A673 (cell line): ENCODE data around the gene ASTN2. TPM values are rescaled to one million over a fixed set of nuclear protein-coding genes. Genes with fewer than 3 reads are reported as not detected.
"Not testable (repeated sequence)": the region's sequence is repeated elsewhere in the genome, so short reads cannot be mapped to it uniquely, and the experiment has no call there.

Source experiments
- BruUV-seq: library from RNA; stranded (reverse); fragments of 400-500 nt; replicated peaks from 2 replicates; lab custom pipeline; 2021; lab: Mats Ljungman, UMichigan
- CTCF ChIA-PET: fragments of 300-600 bp; sonication (Branson Sonifier 250); formaldehyde crosslinking; loops from one replicate; lab custom pipeline; 2022; ENCODE audit warnings: antibody characterized with exemption; lab: Charles Lee
- POLR2A ChIA-PET: fragments of 300-600 bp; sonication (Branson Sonifier 250); formaldehyde crosslinking; loops from one replicate; lab custom pipeline; 2022; ENCODE audit warnings: antibody characterized with exemption; ENCODE audit not compliant: low non-redundant PET; lab: Charles Lee
- DNase-seq: peaks from one replicate; pipeline ENCODE4 v3.0.0-alpha.2; 2015; ENCODE audit warnings: low spot score
- H3K27ac ChIP-seq: fragments of 200-600 bp; sonication (generic); 2 replicates; pipeline ENCODE4 v1.5.1; 2016; ENCODE audit warnings: mixed run types, low read depth, mild to moderate bottlenecking, mixed read lengths, antibody characterized with exemption, low read length; ENCODE audit not compliant: poor library complexity, severe bottlenecking
- H3K27me3 ChIP-seq: fragments of 200-600 bp; sonication (generic); replicated peaks from 2 replicates; pipeline ENCODE4 v1.6.1; 2017; ENCODE audit warnings: mixed run types, low read depth, mild to moderate bottlenecking, mixed read lengths, antibody characterized with exemption, low read length; ENCODE audit not compliant: insufficient read depth, poor library complexity
- H3K36me3 ChIP-seq: fragments of 200-600 bp; sonication (generic); 2 replicates; pipeline ENCODE4 v1.6.1; 2016; ENCODE audit warnings: mixed run types, mild to moderate bottlenecking, mixed read lengths, antibody characterized with exemption, low read length; ENCODE audit not compliant: insufficient read depth, poor library complexity, severe bottlenecking
- H3K4me1 ChIP-seq: fragments of 200-600 bp; sonication (generic); 2 replicates; pipeline ENCODE4 v1.6.1; 2017; ENCODE audit warnings: mixed run types, mild to moderate bottlenecking, mixed read lengths, antibody characterized with exemption, low read length; ENCODE audit not compliant: insufficient read depth, poor library complexity, severe bottlenecking
- H3K4me3 ChIP-seq: fragments of 200-600 bp; sonication (generic); 2 replicates; pipeline ENCODE4 v1.5.1; 2016; ENCODE audit warnings: low read depth, mixed run types, mild to moderate bottlenecking, mixed read lengths, low read length; ENCODE audit not compliant: poor library complexity, severe bottlenecking
- H3K9me3 ChIP-seq: fragments of 200-600 bp; sonication (generic); 2 replicates; pipeline ENCODE4 v1.6.1; 2016; ENCODE audit warnings: mixed run types, low read depth, mild to moderate bottlenecking, mixed read lengths, antibody characterized with exemption, low read length; ENCODE audit not compliant: poor library complexity, severe bottlenecking
- EZH2 ChIP-seq: fragments of 200-600 bp; sonication (generic); IDR thresholded peaks from 2 replicates; pipeline ENCODE4 v1.6.1; 2017; ENCODE audit warnings: borderline replicate concordance, low read depth, mild to moderate bottlenecking, mixed read lengths, antibody characterized with exemption, low read length; ENCODE audit not compliant: poor library complexity, severe bottlenecking
- intact Hi-C: fragments of 100-400 bp; cut with micrococcal nuclease; formaldehyde crosslinking; loops from one replicate; pipeline ENCODE4 v1.10.0; 2022; ENCODE audit not compliant: unreplicated experiment
- total RNA-seq: library from RNA; stranded (reverse); gene quantifications from 2 replicates; pipeline ENCODE4 v1.2.3, GENCODE V29; 2021
- TF ChIP-seq, protein P1 (sequence below): fragments of 300-800, 200-600 bp; sonication (generic); conservative IDR thresholded peaks from 2 replicates; pipeline ENCODE4 v1.5.1; 2017; ENCODE audit warnings: low read depth, mild to moderate bottlenecking, antibody characterized with exemption, low read length, moderate library complexity, mixed read lengths

The ASTN2 gene
- total RNA-seq, 1 experiment from 2014 or later = 3.4 TPM

DNA sequence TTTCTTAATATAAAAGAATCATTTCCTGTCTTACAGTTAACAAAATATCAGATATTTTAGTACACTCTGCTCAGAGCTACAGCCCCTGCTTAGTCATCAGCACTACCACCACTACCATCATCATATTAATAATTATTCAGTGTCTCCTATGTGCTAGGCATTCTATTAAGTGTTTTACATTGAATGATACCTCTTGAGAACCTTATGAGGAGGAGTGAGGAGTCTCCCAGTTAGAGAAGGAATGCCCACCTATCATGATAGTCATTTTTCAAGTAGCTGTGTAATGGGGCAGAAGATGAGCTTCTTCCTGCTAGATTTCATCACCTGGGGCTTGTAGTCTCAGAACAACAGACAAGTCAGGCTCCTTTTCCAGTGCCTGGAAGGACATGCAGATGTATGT lies 489.7 kb downstream of the ASTN2 start:
- no peak for DNase-seq
- H3K4me1 ChIP-seq = no peaks in the 10 kb centered on the region
- POLR2A ChIA-PET = no interaction called here
- BruUV-seq = no TSS peak
- intact Hi-C loops = no loop called here
- no peak overlapping the region for H3K27ac ChIP-seq
- no peaks in the 10 kb centered on the region for H3K9me3 ChIP-seq
- no peak overlapping the region for H3K4me3 ChIP-seq
- CTCF ChIA-PET = interaction anchor here (0.6 kb wide), 1 partner anchor 580 kb away, joined by 3 read pairs; no protein-coding TSS in a partner anchor
- peaks cover 8% of the 10 kb centered on the region for H3K27me3 ChIP-seq
- TF ChIP-seq EZH2 = no peak
- no peaks in the 10 kb centered on the region for H3K36me3 ChIP-seq

DNA sequence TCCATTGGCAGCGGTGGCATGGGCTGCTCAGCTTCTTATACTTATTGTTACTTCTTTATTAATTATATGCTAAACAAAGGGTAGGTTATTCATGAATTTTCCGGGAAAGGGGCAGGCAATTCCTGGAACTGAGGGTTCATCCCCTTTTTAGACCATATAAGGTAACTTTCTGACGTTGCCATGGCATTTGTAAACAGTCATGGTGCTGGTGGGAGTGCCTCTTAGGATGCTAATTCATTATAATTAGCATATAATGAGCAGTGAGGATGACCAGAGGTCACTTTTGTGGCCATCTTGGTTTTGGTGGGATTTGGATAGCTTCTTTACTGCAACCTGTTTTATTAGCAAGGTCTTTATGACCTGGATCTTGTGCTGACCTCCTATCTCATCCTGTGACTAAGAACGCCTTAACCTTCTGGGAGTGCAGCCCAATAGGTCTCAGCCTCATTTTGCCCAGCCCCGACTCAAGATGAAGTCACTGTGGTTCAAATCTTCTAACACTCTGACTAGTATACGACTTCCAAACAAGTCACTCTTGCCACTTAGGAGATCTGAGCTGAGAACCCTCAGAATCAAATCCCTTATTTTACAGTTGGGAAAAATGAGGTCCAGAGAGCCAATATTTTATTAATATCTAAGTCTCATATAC lies 490.3 kb downstream of the ASTN2 start:
- ChIA-PET CTCF (no interaction called here), POLR2A (no interaction called here)
- Histone ChIP-seq H3K27ac (no peak overlapping the region), H3K9me3 (no peaks in the 10 kb centered on the region), H3K36me3 (no peaks in the 10 kb centered on the region), H3K27me3 (peaks cover 8% of the 10 kb centered on the region), H3K4me1 (no peaks in the 10 kb centered on the region), H3K4me3 (no peak overlapping the region)
- no peak for DNase-seq
- TF ChIP-seq, protein P1, sequence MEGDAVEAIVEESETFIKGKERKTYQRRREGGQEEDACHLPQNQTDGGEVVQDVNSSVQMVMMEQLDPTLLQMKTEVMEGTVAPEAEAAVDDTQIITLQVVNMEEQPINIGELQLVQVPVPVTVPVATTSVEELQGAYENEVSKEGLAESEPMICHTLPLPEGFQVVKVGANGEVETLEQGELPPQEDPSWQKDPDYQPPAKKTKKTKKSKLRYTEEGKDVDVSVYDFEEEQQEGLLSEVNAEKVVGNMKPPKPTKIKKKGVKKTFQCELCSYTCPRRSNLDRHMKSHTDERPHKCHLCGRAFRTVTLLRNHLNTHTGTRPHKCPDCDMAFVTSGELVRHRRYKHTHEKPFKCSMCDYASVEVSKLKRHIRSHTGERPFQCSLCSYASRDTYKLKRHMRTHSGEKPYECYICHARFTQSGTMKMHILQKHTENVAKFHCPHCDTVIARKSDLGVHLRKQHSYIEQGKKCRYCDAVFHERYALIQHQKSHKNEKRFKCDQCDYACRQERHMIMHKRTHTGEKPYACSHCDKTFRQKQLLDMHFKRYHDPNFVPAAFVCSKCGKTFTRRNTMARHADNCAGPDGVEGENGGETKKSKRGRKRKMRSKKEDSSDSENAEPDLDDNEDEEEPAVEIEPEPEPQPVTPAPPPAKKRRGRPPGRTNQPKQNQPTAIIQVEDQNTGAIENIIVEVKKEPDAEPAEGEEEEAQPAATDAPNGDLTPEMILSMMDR = no peak
- no peak for TF ChIP-seq EZH2
- intact Hi-C loops = no loop called here
- BruUV-seq = no TSS peak

DNA sequence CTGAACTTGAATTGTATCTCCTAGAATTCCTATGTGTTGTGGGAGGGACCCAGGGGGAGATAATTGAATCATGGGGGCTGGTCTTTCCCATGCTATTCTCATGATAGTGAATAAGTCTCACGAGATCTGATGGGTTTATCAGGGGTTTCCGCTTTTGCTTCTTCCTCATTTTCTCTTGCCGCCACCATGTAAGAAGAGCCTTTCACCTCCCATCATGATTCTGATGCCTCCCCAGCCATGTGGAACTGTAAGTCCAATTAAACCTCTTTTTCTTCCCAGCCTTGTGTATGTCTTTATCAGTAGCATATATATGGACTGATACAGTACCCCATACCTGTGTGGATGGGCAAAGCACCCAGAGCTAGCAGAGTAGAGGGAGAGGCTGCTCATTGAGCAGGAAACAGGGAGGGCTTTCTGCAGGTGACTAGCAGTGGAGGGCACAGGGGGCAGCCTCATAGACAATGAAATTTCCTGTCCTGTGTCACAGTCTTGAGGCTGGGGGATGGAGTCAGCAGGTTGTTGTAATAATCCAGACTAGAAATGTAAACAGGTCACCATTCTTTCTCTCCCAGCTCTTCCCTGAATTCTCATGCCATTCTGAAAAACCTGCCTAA lies 496.9 kb downstream of the ASTN2 start:
- DNase-seq, H3K27ac ChIP-seq, H3K4me1 ChIP-seq, H3K27me3 ChIP-seq, H3K9me3 ChIP-seq, H3K4me3 ChIP-seq, POLR2A ChIA-PET, CTCF ChIA-PET, H3K36me3 ChIP-seq, intact Hi-C loops, BruUV-seq: not testable (repeated sequence)

DNA sequence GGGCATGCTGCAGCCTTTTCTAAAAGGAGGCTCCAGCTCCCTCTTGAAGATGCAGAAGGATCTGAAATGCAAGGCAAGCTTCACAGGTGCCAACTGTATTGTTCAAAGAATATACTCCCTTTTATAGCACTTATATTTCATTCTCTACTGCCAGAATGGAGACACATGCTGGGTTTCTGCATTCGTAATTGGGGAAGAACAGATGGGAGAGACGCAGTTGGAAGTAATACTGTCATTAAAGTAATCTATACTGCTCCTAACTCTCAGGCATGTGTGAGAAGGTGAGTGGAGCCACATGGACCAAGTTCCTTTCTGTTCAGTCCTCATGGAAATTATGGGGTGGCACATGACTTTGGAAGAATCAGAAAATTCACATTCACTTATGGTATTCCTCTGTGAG lies 501.3 kb downstream of the ASTN2 start:
- Histone ChIP-seq H3K4me1 (no peaks in the 10 kb centered on the region), H3K36me3 (no peaks in the 10 kb centered on the region), H3K4me3 (no peak overlapping the region), H3K27me3 (peaks cover 13% of the 10 kb centered on the region), H3K9me3 (no peaks in the 10 kb centered on the region), H3K27ac (no peak overlapping the region)
- TF ChIP-seq EZH2 = no peak
- TF ChIP-seq, protein P1 = no peak
- POLR2A ChIA-PET = interaction anchor here (0.6 kb wide), 1 partner anchor 77 kb away, joined by 5 read pairs; no protein-coding TSS in a partner anchor
- CTCF ChIA-PET = no interaction called here
- no peak for DNase-seq
- intact Hi-C loops = no loop called here
- BruUV-seq = no TSS peak
